ENCODE data around the gene GIGYF2.
"Not testable (repeated sequence)": the region's sequence is repeated elsewhere in the genome, so short reads cannot be mapped to it uniquely, and the experiment has no call there.

The GIGYF2 gene

GRCh38 chr2:232713505-232713904, 16.4 kb downstream of the GIGYF2 start:
- Mint-ChIP-seq H3K4me1 (ENCODE audit: low read depth) (peaks cover 36% of the 10 kb centered on the region), H3K27ac (peak overlapping the region; percentile 12), H3K27me3 (no peaks in the 10 kb centered on the region), H3K4me3 (no peak overlapping the region), H3K36me3 (ENCODE audit: low read depth) (peaks cover 59% of the 10 kb centered on the region), H3K9me3 (peaks cover 4% of the 10 kb centered on the region)

DNA sequence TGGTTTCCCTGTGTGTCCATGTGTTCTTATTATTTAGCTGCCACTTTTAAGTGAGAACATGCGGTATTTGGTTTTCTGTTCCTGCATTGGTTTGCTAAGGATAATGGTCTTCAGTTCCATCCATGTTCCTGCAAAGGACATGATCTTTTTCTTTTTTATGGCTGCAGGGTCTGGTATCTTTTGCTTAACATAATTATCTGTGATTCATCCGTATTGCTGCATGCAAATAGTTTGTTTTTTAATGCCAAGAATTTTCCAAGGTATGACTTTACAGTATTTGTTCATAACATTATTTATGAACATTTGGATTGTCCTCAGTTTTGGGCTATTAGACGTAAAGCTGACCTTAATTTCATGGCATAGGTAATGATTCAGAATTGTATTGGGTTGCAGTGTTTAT, 17.8 kb downstream of the GIGYF2 start:
- Mint-ChIP-seq H3K27me3 (no peaks in the 10 kb centered on the region), H3K27ac (no peak overlapping the region), H3K36me3 (ENCODE audit: low read depth) (peaks cover 74% of the 10 kb centered on the region), H3K4me3 (no peak overlapping the region), H3K4me1 (ENCODE audit: low read depth) (peaks cover 43% of the 10 kb centered on the region), H3K9me3 (peaks cover 9% of the 10 kb centered on the region)

GRCh38 chr2:232720056-232720455, 22.9 kb downstream of the GIGYF2 start:
- not testable (repeated sequence) for H3K27me3 Mint-ChIP-seq, H3K27ac Mint-ChIP-seq, H3K4me3 Mint-ChIP-seq, H3K9me3 Mint-ChIP-seq
- H3K36me3 Mint-ChIP-seq (ENCODE audit: low read depth): peaks cover 75% of the 10 kb centered on the region
- peaks cover 47% of the 10 kb centered on the region for H3K4me1 Mint-ChIP-seq (ENCODE audit: low read depth)

GRCh38 chr2:232721261-232721660, 24.1 kb downstream of the GIGYF2 start:
- Mint-ChIP-seq H3K27me3 (no peaks in the 10 kb centered on the region), H3K9me3 (peaks cover 9% of the 10 kb centered on the region), H3K36me3 (ENCODE audit: low read depth) (peaks cover 73% of the 10 kb centered on the region), H3K4me1 (ENCODE audit: low read depth) (peaks cover 37% of the 10 kb centered on the region), H3K27ac (peak overlapping the region; percentile 12), H3K4me3 (no peak overlapping the region)

- Mint-ChIP-seq H3K36me3 (ENCODE audit: low read depth) (peaks cover 69% of the 10 kb centered on the region), H3K4me3 (no peak overlapping the region), H3K4me1 (ENCODE audit: low read depth) (peaks cover 37% of the 10 kb centered on the region), H3K9me3 (peaks cover 9% of the 10 kb centered on the region), H3K27ac (peak overlapping the region; percentile 53), H3K27me3 (no peaks in the 10 kb centered on the region)
Observed at GRCh38 chr2:232721882-232722281, 24.8 kb downstream of the GIGYF2 start.

DNA sequence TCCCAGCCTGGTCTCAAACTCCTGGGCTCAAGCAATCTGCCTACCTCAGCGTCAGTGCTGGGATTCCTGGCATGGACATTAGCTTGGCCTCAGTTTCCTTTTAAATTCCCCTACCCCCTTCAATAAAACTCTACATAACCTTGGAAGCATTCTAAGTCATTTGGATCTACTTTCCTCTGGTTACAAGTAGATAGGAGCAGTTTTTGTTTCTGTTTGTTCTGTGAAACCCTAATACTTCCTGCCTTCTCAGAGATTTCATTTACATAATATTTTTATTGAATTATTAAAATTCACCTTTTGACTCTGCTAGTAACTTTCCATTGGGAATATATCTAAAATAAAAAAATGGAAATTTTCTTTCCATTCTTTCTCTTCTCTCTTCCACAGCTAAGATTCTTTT, 25.9 kb downstream of the GIGYF2 start:
- Mint-ChIP-seq H3K27ac (no peak overlapping the region), H3K4me3 (no peak overlapping the region), H3K27me3 (no peaks in the 10 kb centered on the region), H3K36me3 (ENCODE audit: low read depth) (peaks cover 71% of the 10 kb centered on the region), H3K9me3 (peaks cover 5% of the 10 kb centered on the region), H3K4me1 (ENCODE audit: low read depth) (peaks cover 30% of the 10 kb centered on the region)

DNA sequence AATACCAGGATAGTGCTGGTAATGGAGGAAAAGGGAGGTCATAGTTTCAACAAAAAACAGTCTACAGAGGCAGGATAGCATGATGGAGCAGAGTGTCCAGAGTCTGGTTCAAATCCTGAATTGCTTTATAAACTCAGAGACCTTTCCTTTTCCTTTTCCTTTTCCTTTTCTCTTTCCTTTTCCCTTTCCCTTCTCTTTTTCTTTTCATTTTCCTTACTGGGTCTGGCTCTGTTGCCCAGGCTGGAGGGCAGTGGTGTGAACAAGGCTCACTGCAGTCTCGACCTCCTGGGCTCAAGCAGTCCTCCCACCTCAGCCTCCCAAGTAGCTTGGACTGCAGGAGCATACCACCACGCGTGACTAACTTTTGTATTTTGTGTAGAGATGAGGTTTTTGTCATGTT, 31.7 kb downstream of the GIGYF2 start:
- Mint-ChIP-seq H3K27ac (no peak overlapping the region), H3K36me3 (ENCODE audit: low read depth) (peaks cover 56% of the 10 kb centered on the region), H3K4me3 (no peak overlapping the region)

DNA sequence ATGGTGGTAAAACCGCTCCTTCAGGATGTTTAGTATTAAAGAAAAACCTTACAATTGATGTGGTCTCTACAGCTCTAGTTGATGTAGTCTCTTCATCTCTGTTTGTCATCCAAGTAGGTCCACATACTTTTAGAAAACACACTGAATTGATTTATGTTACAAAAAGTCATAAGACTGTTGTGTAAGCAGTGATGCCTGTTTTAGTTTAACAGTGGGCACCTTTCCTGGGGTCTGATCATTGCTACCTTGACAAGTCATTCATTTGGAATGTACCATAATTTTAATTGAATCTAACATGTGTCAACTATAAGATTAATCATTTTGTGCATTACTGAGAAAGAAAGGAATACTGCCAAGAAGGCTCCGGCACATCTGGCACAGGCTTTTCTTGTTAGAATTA, 34.3 kb downstream of the GIGYF2 start:
- no peaks in the 10 kb centered on the region for H3K27me3 Mint-ChIP-seq
- peaks cover 53% of the 10 kb centered on the region for H3K36me3 Mint-ChIP-seq (ENCODE audit: low read depth)
- H3K9me3 Mint-ChIP-seq: no peaks in the 10 kb centered on the region
- no peak overlapping the region for H3K27ac Mint-ChIP-seq
- no peak overlapping the region for H3K4me3 Mint-ChIP-seq
- H3K4me1 Mint-ChIP-seq (ENCODE audit: low read depth): no peaks in the 10 kb centered on the region

More for the DNA sequence above, 31.7 kb downstream of the GIGYF2 start:
- Mint-ChIP-seq H3K9me3 (no peaks in the 10 kb centered on the region), H3K4me1 (ENCODE audit: low read depth) (no peaks in the 10 kb centered on the region), H3K27me3 (no peaks in the 10 kb centered on the region)

- H3K4me1 Mint-ChIP-seq (ENCODE audit: low read depth): no peaks in the 10 kb centered on the region
Observed at GRCh38 chr2:232741294-232741693, 44.2 kb downstream of the GIGYF2 start.

DNA sequence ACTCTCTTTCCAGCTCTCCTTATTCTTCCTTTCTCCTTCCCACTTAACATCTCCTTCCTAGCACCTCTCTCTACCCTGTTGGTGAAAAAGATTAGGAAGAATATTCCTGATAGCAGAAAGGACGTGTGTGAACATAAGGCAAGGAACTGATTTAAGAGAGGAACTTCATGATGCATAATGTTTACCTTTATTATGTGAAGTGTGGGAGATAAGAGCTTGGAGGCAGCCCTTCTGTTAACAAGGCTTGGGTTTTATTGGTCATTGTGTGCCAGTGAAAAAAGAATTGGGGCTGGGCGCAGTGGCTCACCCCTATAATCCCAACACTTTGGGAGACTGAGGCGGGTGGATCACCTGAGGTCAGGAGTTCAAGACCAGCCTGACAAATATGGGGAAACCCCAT, 44.8 kb downstream of the GIGYF2 start:
- no peak overlapping the region for H3K27ac Mint-ChIP-seq
- H3K4me3 Mint-ChIP-seq: no peak overlapping the region
- no peaks in the 10 kb centered on the region for H3K4me1 Mint-ChIP-seq (ENCODE audit: low read depth)
- H3K27me3 Mint-ChIP-seq: no peaks in the 10 kb centered on the region
- no peaks in the 10 kb centered on the region for H3K9me3 Mint-ChIP-seq
- H3K36me3 Mint-ChIP-seq (ENCODE audit: low read depth): peaks cover 42% of the 10 kb centered on the region

More at GRCh38 chr2:232741294-232741693, 44.2 kb downstream of the GIGYF2 start:
- no peak overlapping the region for H3K27ac Mint-ChIP-seq
- H3K36me3 Mint-ChIP-seq (ENCODE audit: low read depth): peaks cover 47% of the 10 kb centered on the region
- no peaks in the 10 kb centered on the region for H3K27me3 Mint-ChIP-seq
- H3K9me3 Mint-ChIP-seq: no peaks in the 10 kb centered on the region
- H3K4me3 Mint-ChIP-seq: no peak overlapping the region

- peaks cover 55% of the 10 kb centered on the region for H3K36me3 Mint-ChIP-seq (ENCODE audit: low read depth)
- no peak overlapping the region for H3K27ac Mint-ChIP-seq
- H3K27me3 Mint-ChIP-seq: no peaks in the 10 kb centered on the region
Observed at GRCh38 chr2:232744963-232745362, 47.8 kb downstream of the GIGYF2 start.

DNA sequence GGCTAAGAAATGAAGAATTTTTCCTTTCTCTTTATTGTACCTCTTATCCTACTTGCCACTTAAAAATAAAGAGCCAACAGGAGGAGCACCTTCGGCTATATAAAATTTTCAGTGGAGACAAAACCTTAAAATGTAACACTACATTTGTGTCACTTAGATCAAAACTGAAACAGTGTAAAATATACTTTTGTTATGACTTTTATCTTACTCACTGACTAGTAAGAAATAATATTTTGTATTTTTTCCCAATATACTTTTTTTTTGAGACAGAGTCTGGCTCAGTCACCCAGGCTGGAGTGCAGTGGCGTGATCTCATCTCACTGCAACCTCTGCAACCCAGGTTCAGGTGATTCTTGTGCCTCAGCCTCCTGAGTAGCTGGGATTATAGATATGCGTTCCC, 50.9 kb downstream of the GIGYF2 start:
- no peaks in the 10 kb centered on the region for H3K27me3 Mint-ChIP-seq
- H3K9me3 Mint-ChIP-seq: no peaks in the 10 kb centered on the region
- H3K36me3 Mint-ChIP-seq (ENCODE audit: low read depth): peaks cover 49% of the 10 kb centered on the region
- H3K4me3 Mint-ChIP-seq: no peak overlapping the region
- no peaks in the 10 kb centered on the region for H3K4me1 Mint-ChIP-seq (ENCODE audit: low read depth)
- no peak overlapping the region for H3K27ac Mint-ChIP-seq

More at GRCh38 chr2:232744963-232745362, 47.8 kb downstream of the GIGYF2 start:
- H3K4me3 Mint-ChIP-seq: no peak overlapping the region
- H3K9me3 Mint-ChIP-seq: no peaks in the 10 kb centered on the region
- no peaks in the 10 kb centered on the region for H3K4me1 Mint-ChIP-seq (ENCODE audit: low read depth)

DNA sequence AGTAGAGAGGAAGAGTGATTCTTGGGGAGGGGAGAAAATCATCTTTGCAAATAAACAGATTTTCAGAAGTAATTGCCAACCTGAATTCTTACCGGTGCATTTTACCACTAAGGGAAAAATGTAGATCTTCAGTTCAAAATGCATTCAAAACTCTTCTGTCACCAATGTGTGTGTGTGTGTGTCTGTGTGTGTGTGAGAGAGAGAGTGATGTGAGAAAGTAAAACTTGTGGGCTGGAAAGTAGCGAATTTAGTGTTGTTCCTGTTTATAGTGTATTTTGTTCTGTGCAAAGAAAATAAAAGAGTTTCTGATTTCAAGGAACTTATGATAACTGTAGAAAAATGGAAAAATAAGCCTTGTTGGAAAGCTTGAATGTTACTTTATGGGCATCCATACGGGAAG, 52.2 kb downstream of the GIGYF2 start:
- no peak overlapping the region for H3K4me3 Mint-ChIP-seq
- no peaks in the 10 kb centered on the region for H3K27me3 Mint-ChIP-seq
- H3K36me3 Mint-ChIP-seq (ENCODE audit: low read depth): peaks cover 43% of the 10 kb centered on the region
- no peaks in the 10 kb centered on the region for H3K4me1 Mint-ChIP-seq (ENCODE audit: low read depth)
- no peaks in the 10 kb centered on the region for H3K9me3 Mint-ChIP-seq
- H3K27ac Mint-ChIP-seq: no peak overlapping the region

DNA sequence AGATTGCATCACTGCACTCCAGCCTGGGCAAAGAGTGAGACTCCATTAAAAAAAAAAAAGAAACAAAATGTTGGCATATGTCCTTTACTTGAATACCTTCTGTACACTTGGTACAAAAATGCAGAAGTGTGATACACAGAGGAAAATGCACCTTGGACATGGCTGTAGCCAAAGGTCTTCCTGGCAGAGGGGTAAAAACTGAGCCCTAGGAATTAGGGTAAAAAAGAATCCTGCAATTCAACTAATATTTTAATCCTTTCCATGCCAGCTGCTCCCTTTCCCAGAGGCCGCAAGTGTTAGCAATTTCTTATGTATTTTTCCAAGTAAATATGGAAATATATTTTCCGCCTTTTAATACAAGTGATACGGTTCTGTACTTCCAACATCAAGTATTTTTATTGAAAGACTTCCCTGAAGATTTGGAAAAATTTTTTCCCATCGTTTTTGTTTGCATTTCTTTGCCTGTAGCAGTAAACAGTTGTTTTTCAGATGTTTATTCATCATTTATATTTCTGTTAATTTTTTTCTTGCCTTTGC, 53.1 kb downstream of the GIGYF2 start:
- no peaks in the 10 kb centered on the region for H3K27me3 Mint-ChIP-seq
- H3K36me3 Mint-ChIP-seq (ENCODE audit: low read depth): peaks cover 41% of the 10 kb centered on the region
- no peak overlapping the region for H3K27ac Mint-ChIP-seq
- no peak overlapping the region for H3K4me3 Mint-ChIP-seq
- no peaks in the 10 kb centered on the region for H3K9me3 Mint-ChIP-seq
- no peaks in the 10 kb centered on the region for H3K4me1 Mint-ChIP-seq (ENCODE audit: low read depth)

GRCh38 chr2:232757905-232758304, 60.8 kb downstream of the GIGYF2 start:
- H3K36me3 Mint-ChIP-seq (ENCODE audit: low read depth): peaks cover 42% of the 10 kb centered on the region
- peaks cover 18% of the 10 kb centered on the region for H3K4me1 Mint-ChIP-seq (ENCODE audit: low read depth)
- H3K27me3 Mint-ChIP-seq: no peaks in the 10 kb centered on the region
- H3K9me3 Mint-ChIP-seq: no peaks in the 10 kb centered on the region
- H3K4me3 Mint-ChIP-seq: no peak overlapping the region
- H3K27ac Mint-ChIP-seq: no peak overlapping the region

- H3K36me3 Mint-ChIP-seq (ENCODE audit: low read depth): peaks cover 58% of the 10 kb centered on the region
- H3K4me3 Mint-ChIP-seq: no peak overlapping the region
- H3K27me3 Mint-ChIP-seq: no peaks in the 10 kb centered on the region
- no peaks in the 10 kb centered on the region for H3K9me3 Mint-ChIP-seq
- H3K27ac Mint-ChIP-seq: no peak overlapping the region
- H3K4me1 Mint-ChIP-seq (ENCODE audit: low read depth): peaks cover 23% of the 10 kb centered on the region
Observed at GRCh38 chr2:232761301-232761907, 64.3 kb downstream of the GIGYF2 start.

Measured in stimulated activated naive CD8-positive, alpha-beta T cell treated with anti-CD3 and anti-CD28 coated beads, Interleukin-15, Interleukin-2, amounts not matched to agents 100 ng/mL and 50 ng/mL, for 24 hours (primary cell).